IMR-90 (cell line): ENCODE data around the gene TMEM145. TPM values are rescaled to one million over a fixed set of nuclear protein-coding genes. Genes with fewer than 3 reads are reported as not detected.

ENCODE experiments used
- ATAC-seq: fragments of 200-7000 bp; cut with Tn5 transposase; 2 replicates; pipeline ENCODE4 v1.9.1; 2020; ENCODE audit warnings: low read depth, mild to moderate bottlenecking, moderate library complexity
- BruUV-seq: library from RNA; stranded (reverse); fragments of 400-500 nt; replicated peaks from 2 replicates; lab custom pipeline; 2021; lab: Mats Ljungman, UMichigan
- CTCF ChIA-PET: fragments of 300-600 bp; formaldehyde crosslinking; extraction: SDS; loops from one replicate; lab custom pipeline; 2021; ENCODE audit warnings: antibody characterized with exemption; lab: Yijun Ruan, JAX
- POLR2A ChIA-PET: fragments of 300-600 bp; sonication (Branson Sonifier 250); formaldehyde crosslinking; loops from one replicate; lab custom pipeline; 2022; ENCODE audit warnings: antibody characterized with exemption; ENCODE audit not compliant: unreplicated experiment; lab: Charles Lee
- DNase-seq: peaks from one replicate; pipeline ENCODE4 v3.0.0; 2013
- H2AFZ ChIP-seq: replicated peaks from 2 replicates; pipeline ENCODE3; 2013; ENCODE audit warnings: low read length, mild to moderate bottlenecking; ENCODE audit not compliant: poor library complexity
- H2AK5ac ChIP-seq: 2 replicates; pipeline ENCODE4 v1.6.1; 2013; ENCODE audit warnings: low read depth, low read length, inconsistent platforms
- H2AK9ac ChIP-seq: replicated peaks from 2 replicates; pipeline ENCODE3; 2013; ENCODE audit warnings: mild to moderate bottlenecking, low read depth, low read length, moderate library complexity; ENCODE audit not compliant: poor library complexity
- H2BK120ac ChIP-seq: 2 replicates; pipeline ENCODE4 v1.6.1; 2013; ENCODE audit warnings: low read depth, low read length, inconsistent platforms
- H2BK15ac ChIP-seq: 3 replicates; pipeline ENCODE4 v1.6.1; 2013; ENCODE audit warnings: low read depth, low read length, inconsistent platforms
- H2BK20ac ChIP-seq: 2 replicates; pipeline ENCODE4 v1.6.1; 2013; ENCODE audit warnings: low read depth, mild to moderate bottlenecking, inconsistent platforms, low read length, moderate library complexity
- H2BK5ac ChIP-seq: 2 replicates; pipeline ENCODE4 v1.6.1; 2013; ENCODE audit warnings: mild to moderate bottlenecking, low read depth, low read length, inconsistent platforms; ENCODE audit not compliant: poor library complexity, severe bottlenecking
- H3K14ac ChIP-seq: replicated peaks from 2 replicates; pipeline ENCODE4 v1.6.1; 2013; ENCODE audit warnings: low read depth, low read length, inconsistent platforms
- H3K18ac ChIP-seq: 2 replicates; pipeline ENCODE4 v1.6.1; 2013; ENCODE audit warnings: low read depth, low read length, control low read depth
- H3K23ac ChIP-seq: 2 replicates; pipeline ENCODE4 v1.6.1; 2013; ENCODE audit warnings: low read depth, low read length, inconsistent platforms
- H3K27ac ChIP-seq: 2 replicates; pipeline ENCODE4 v1.5.1; 2013; ENCODE audit warnings: mild to moderate bottlenecking, control low read depth, low read length; ENCODE audit not compliant: insufficient read depth
- H3K27me3 ChIP-seq: 2 replicates; pipeline ENCODE4 v1.6.1; 2013; ENCODE audit warnings: low read length; ENCODE audit not compliant: control insufficient read depth, insufficient read depth
- H3K36me3 ChIP-seq: 2 replicates; pipeline ENCODE4 v1.6.1; 2013; ENCODE audit warnings: low read length, mixed read lengths; ENCODE audit not compliant: control insufficient read depth, insufficient read depth
- H3K4ac ChIP-seq: 2 replicates; pipeline ENCODE4 v1.6.1; 2013; ENCODE audit warnings: low read depth, low read length, inconsistent platforms
- H3K4me1 ChIP-seq: 2 replicates; pipeline ENCODE4 v1.6.1; 2013; ENCODE audit warnings: low read length, mixed read lengths; ENCODE audit not compliant: control insufficient read depth, insufficient read depth
- H3K4me2 ChIP-seq: 2 replicates; pipeline ENCODE4 v1.6.1; 2013; ENCODE audit warnings: low read depth, mild to moderate bottlenecking, control low read depth, low read length, moderate library complexity
- H3K4me3 ChIP-seq: 2 replicates; pipeline ENCODE4 v1.5.1; 2013; ENCODE audit warnings: low read depth, mild to moderate bottlenecking, control low read depth, low read length, moderate library complexity; ENCODE audit not compliant: insufficient read depth
- H3K56ac ChIP-seq: 2 replicates; pipeline ENCODE4 v1.6.1; 2013; ENCODE audit warnings: low read length, inconsistent platforms; ENCODE audit not compliant: insufficient read depth; ENCODE audit errors: extremely low read depth
- H3K79me1 ChIP-seq, 2 experiments: 2 replicates each; pipeline ENCODE4 v1.6.1; 2013; ENCODE audit warnings: low read length in 2 of 2, inconsistent platforms in 1 of 2, low read depth in 1 of 2
- H3K9ac ChIP-seq: 2 replicates; pipeline ENCODE4 v1.6.1; 2013; ENCODE audit warnings: low read depth, low read length, control low read depth
- H3K9me1 ChIP-seq: 2 replicates; pipeline ENCODE4 v1.6.1; 2013; ENCODE audit warnings: low read length, inconsistent platforms; ENCODE audit not compliant: insufficient read depth
- H3K9me3 ChIP-seq: 2 replicates; pipeline ENCODE4 v1.6.1; 2013; ENCODE audit warnings: low read length; ENCODE audit not compliant: control insufficient read depth, insufficient read depth
- H4K20me1 ChIP-seq: 2 replicates; pipeline ENCODE4 v1.6.1; 2013; ENCODE audit warnings: low read length, inconsistent platforms; ENCODE audit not compliant: insufficient read depth
- H4K5ac ChIP-seq: 2 replicates; pipeline ENCODE4 v1.6.1; 2013; ENCODE audit warnings: mild to moderate bottlenecking, low read depth, low read length, control low read depth
- H4K8ac ChIP-seq, 2 experiments: 2 replicates each; pipeline ENCODE4 v1.6.1; 2013; ENCODE audit warnings: low read depth in 2 of 2, low read length in 2 of 2, control low read depth in 1 of 2, inconsistent platforms in 1 of 2
- H4K91ac ChIP-seq: 2 replicates; pipeline ENCODE4 v1.6.1; 2013; ENCODE audit warnings: low read depth, low read length, inconsistent platforms; ENCODE audit not compliant: insufficient read depth
- FOS ChIP-seq: fragments of 150-350 bp; IDR thresholded peaks from 2 replicates; pipeline ENCODE4 v1.6.1; 2016; ENCODE audit warnings: low read depth, low read length
- MAFK ChIP-seq: IDR thresholded peaks from 2 replicates; pipeline ENCODE4 v1.6.1; 2012; ENCODE audit warnings: low read depth, low read length, improper control_type of control experiment
- MAZ ChIP-seq: IDR thresholded peaks from 2 replicates; pipeline ENCODE4 v1.6.1; 2012; ENCODE audit warnings: low read depth, mild to moderate bottlenecking, low read length, improper control_type of control experiment, moderate library complexity, borderline replicate concordance
- MXI1 ChIP-seq: IDR thresholded peaks from 2 replicates; pipeline ENCODE4 v1.6.1; 2012; ENCODE audit warnings: low read depth, mild to moderate bottlenecking, low read length, moderate library complexity, borderline replicate concordance
- NFE2L2 ChIP-seq: fragments of 150-350 bp; IDR thresholded peaks from 2 replicates; pipeline ENCODE4 v1.6.1; 2016; ENCODE audit warnings: low read depth, mild to moderate bottlenecking, low read length
- POLR2A ChIP-seq: IDR thresholded peaks from 2 replicates; pipeline ENCODE4 v1.6.1; 2012; ENCODE audit warnings: mild to moderate bottlenecking, low read depth, low read length
- RAD21 ChIP-seq: IDR thresholded peaks from 2 replicates; pipeline ENCODE4 v1.6.1; 2012; ENCODE audit warnings: low read length, improper control_type of control experiment
- RCOR1 ChIP-seq: IDR thresholded peaks from 2 replicates; pipeline ENCODE4 v1.6.1; 2012; ENCODE audit warnings: mild to moderate bottlenecking, low read length, improper control_type of control experiment; ENCODE audit not compliant: insufficient replicate concordance
- WGBS, 2 experiments: methylation state at CpG; one replicate each; pipeline versions ENCODE4 v1.1.5 to v1.1.7; 2013; ENCODE audit warnings: missing lambda C conversion rate in 2 of 2; ENCODE audit not compliant: insufficient read length in 1 of 2; ENCODE audit errors: extremely low coverage in 2 of 2; 5-methylcytosine and 5-hydroxymethylcytosine counted together
- dilution Hi-C: fragments of 300-500 bp; cut with HindIII; formaldehyde crosslinking; loops from one replicate; pipeline ENCODE4 v1.14.3; 2018; ENCODE audit warnings: low sequenced_read_pairs; ENCODE audit not compliant: unreplicated experiment
- in situ Hi-C: fragments of 300-500 bp; cut with MboI; formaldehyde crosslinking; loops from 3 replicates; pipeline ENCODE4 v1.14.3; 2019; ENCODE audit warnings: low sequenced_read_pairs, inconsistent platforms, mixed read lengths
- intact Hi-C: fragments of 100-400 bp; cut with micrococcal nuclease; formaldehyde crosslinking; loops from 2 replicates; pipeline ENCODE4 v1.10.0; 2022
- polyA plus RNA-seq, 3 experiments: library from polyadenylated mRNA; depleted of rRNA; stranded (reverse); fragments of >200 nt; gene quantifications; 2 replicates each; pipeline ENCODE4 v1.2.3, GENCODE V29; 2012; ENCODE audit warnings: low replicate concordance in 1 of 3
- total RNA-seq: library from RNA; depleted of rRNA; stranded (reverse); fragments of >200 nt; gene quantifications from 2 replicates; pipeline ENCODE4 v1.2.3, GENCODE V29; 2012
- TF ChIP-seq, protein P1 (sequence below): fragments of 150-350 bp; IDR thresholded peaks from 2 replicates; pipeline ENCODE4 v1.6.1; 2017; ENCODE audit warnings: mild to moderate bottlenecking, antibody characterized with exemption, low read length, low read depth

Gene TMEM145
- total and polyA plus RNA-seq, 2 of the 4 experiments (the other 2 are of a cell fraction) = under 0.01 to 0.41 TPM

GRCh38 chr19:42284591-42285341 is 28.3 kb upstream of the TMEM145 start:
- Histone ChIP-seq H3K18ac (no peak overlapping the region), H3K4me1 (peaks cover 39% of the 10 kb centered on the region), H2BK120ac (no peak overlapping the region), H3K9ac (peak overlapping the region; percentile 89), H3K9me1 (peaks cover 16% of the 10 kb centered on the region), H3K14ac (peak overlapping the region; percentile 81), H2AK5ac (peak overlapping the region; percentile 90), H2BK15ac (no peak overlapping the region), H2BK20ac (no peak overlapping the region), H3K9me3 (no peaks in the 10 kb centered on the region), H3K4me3 (peak overlapping the region; percentile 89), H2AFZ (peak overlapping the region; percentile 76), H4K91ac (peak overlapping the region; percentile 8; the same call in 1 of the 2 replicates), H3K27me3 (no peaks in the 10 kb centered on the region), H3K4ac (peak overlapping the region; percentile 44), H3K56ac (no peak overlapping the region; the same call in none of the 2 replicates), H3K36me3 (peaks cover 29% of the 10 kb centered on the region), H3K4me2 (peak overlapping the region; percentile 94), H2BK5ac (peak overlapping the region; percentile 16), H4K20me1 (peaks cover 38% of the 10 kb centered on the region), H4K5ac (no peak overlapping the region), H4K8ac (peak overlapping the region in 1 of 2 experiments; percentile 15; a peak in 1 of 4 replicates), H3K23ac (peak overlapping the region; percentile 68), H3K27ac (peak overlapping the region; percentile 70), H3K79me1 (peaks cover 27 to 60% of the 10 kb centered on the region in 2 experiments), H2AK9ac (peak overlapping the region; percentile 98)
- ChIA-PET CTCF (interaction anchor here (0.7 kb wide), 1 partner anchor 125 kb away, joined by 4 read pairs; no protein-coding TSS in a partner anchor), POLR2A (no interaction called here)
- in situ Hi-C loops = no loop called here
- ATAC-seq (peak; percentile 0; the same call in 1 of the 2 replicates), DNase-seq (no peak)
- WGBS, 2 experiments = 0% methylated on average over 20 of the region's 41 CpGs; no CpG with 5 or more reads in 1 of the 2 experiments
- TF ChIP-seq, protein P1, sequence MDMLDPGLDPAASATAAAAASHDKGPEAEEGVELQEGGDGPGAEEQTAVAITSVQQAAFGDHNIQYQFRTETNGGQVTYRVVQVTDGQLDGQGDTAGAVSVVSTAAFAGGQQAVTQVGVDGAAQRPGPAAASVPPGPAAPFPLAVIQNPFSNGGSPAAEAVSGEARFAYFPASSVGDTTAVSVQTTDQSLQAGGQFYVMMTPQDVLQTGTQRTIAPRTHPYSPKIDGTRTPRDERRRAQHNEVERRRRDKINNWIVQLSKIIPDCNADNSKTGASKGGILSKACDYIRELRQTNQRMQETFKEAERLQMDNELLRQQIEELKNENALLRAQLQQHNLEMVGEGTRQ = no peak
- TF ChIP-seq MXI1 = no peak
- TF ChIP-seq RCOR1 = no peak
- TF ChIP-seq NFE2L2 = no peak
- TF ChIP-seq RAD21 = no peak
- no peak for TF ChIP-seq MAFK
- TF ChIP-seq FOS = no peak
- no peak for TF ChIP-seq POLR2A
- no peak for TF ChIP-seq MAZ
- no TSS peak for BruUV-seq
- intact Hi-C loops = no loop called here
- dilution Hi-C loops = no loop called here
